HG02763 (cell line): Measurements from ENCODE around the gene UAP1.

Experiments used
- ATAC-seq: cut with Tn5 transposase; IDR thresholded peaks from one replicate; pipeline ENCODE4 v1.9.1; 2021; ENCODE audit warnings: mild to moderate bottlenecking, moderate library complexity; ENCODE audit not compliant: unreplicated experiment

Gene UAP1

GRCh38 chr1:162561616-162562469 is at the start of gene UAP1:
TSS of gene UAP1 (plus strand) at chr1:162561722. CDS start at chr1:162566069, 4,347 bp downstream.
- ATAC-seq, result peak; percentile 26

DNA sequence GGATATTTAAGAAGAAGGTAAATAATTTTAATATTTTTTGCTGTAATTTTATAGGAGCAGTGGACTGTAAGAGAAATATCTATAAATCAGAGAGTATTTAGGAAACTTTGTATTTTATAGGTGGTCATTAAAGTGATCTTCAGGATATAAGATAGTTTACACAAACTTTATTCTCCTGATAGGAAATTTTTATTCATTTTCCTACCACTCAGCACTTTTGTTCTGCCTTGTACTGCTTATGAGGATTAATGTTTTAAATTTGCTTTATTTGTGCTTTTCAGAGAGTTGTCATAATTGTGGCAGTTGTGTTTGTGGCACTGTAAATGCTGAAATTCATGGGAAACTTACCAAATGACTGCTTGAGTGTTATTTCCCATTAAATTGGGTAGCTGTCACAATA is 34.2 kb upstream of the UAP1 start:
- ATAC-seq, result no peak

- peak; percentile 93 for ATAC-seq
Measured at GRCh38 chr1:162530307-162530987, 31.1 kb upstream of the UAP1 start.

DNA sequence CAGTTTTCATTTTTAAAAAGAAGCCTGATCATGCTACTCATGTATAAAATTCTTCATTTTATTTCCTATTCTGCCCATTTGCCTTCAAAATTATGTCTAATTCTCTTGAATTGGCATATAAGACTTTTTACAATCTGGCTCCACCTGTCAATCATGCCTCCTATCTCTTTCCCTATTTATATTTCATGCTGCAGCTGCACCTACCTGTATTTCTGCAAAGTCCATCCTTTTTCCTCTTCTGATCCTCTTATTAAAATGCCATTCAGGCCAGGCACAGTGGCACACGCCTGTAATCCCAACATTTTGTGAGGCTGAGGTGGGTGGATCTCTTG is 30.6 kb upstream of the UAP1 start:
- ATAC-seq, result no peak

- ATAC-seq, result no peak
Measured at GRCh38 chr1:162535501-162535900, 26.0 kb upstream of the UAP1 start.

GRCh38 chr1:162536511-162536910 is 25.0 kb upstream of the UAP1 start:
- no peak for ATAC-seq

GRCh38 chr1:162537216-162537615 is 24.3 kb upstream of the UAP1 start:
- no peak for ATAC-seq

- ATAC-seq, result no peak
Measured at GRCh38 chr1:162538815-162539431, 22.6 kb upstream of the UAP1 start.

DNA sequence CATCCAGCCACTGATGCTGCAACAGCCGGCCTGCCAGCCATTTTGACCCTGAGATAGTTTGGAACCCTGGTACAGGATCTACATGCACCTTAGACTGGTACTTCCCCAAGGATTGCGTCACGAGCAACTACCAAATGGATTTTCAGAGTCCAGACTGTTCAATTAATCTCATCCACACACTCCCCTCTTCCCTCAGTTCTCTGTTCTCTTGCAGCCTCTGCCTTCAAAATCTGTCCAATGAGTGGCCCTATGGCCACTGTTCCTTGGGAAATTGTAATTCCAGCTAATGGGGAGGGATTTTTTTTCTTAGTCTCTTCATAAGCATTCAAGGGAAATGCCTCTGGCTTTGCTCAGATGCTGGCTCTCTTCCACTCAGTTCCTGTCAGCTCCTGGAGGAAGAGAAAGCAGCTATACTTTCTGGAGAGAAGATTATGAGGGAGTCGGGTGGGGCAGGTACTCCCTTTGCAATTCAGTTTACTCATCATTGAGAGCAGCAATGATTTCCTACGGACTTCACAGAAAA is 19.8 kb upstream of the UAP1 start:
- no peak for ATAC-seq

- no peak for ATAC-seq
Measured at GRCh38 chr1:162543228-162543627, 18.3 kb upstream of the UAP1 start.

DNA sequence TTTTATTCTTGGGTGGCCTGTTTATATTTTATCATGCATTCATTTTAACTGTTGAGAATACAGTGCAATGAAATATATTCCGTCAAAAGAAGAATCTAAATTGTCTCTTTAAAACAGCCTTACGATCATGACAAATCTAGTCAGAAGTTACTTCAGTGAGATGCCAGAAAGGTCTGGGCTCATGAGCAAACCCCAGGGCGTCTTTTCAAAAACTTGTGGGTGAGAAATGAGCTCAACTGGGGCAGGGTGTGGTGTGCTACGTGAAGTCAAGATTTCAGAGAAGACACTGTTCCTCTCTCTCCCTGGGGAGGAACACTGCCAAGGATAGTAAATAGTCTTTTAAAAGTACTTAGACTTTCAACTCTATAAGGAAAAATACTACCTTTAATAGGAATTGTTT is 13.4 kb upstream of the UAP1 start:
- no peak for ATAC-seq

GRCh38 chr1:162549001-162549400 is 12.5 kb upstream of the UAP1 start:
- no peak for ATAC-seq

- no peak for ATAC-seq
Measured at GRCh38 chr1:162550925-162551324, 10.6 kb upstream of the UAP1 start.

GRCh38 chr1:162551969-162552683 is 9.4 kb upstream of the UAP1 start:
- ATAC-seq, result no peak

GRCh38 chr1:162552684-162553252 is 8.8 kb upstream of the UAP1 start:
- ATAC-seq, result no peak

GRCh38 chr1:162554258-162554657 is 7.3 kb upstream of the UAP1 start:
- ATAC-seq, result no peak

DNA sequence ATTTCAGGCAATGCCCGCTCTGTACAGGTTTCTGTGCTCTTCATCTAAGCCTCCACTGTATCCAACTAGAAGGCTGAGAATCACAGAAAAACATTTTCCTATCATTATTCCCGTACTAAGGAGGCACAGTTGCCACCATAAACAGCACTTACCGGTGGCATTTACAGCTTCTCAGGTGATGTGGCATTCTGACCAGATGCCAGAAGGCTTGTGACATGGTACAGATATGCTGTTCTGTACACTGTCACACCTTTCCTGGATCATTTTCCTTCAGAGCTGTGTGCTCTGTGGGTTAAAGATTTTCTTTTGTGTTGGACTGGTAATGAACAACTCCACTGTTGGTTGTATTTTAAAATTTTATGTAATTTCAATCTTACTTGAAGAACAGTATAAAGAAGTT is 4.0 kb upstream of the UAP1 start:
- no peak for ATAC-seq

DNA sequence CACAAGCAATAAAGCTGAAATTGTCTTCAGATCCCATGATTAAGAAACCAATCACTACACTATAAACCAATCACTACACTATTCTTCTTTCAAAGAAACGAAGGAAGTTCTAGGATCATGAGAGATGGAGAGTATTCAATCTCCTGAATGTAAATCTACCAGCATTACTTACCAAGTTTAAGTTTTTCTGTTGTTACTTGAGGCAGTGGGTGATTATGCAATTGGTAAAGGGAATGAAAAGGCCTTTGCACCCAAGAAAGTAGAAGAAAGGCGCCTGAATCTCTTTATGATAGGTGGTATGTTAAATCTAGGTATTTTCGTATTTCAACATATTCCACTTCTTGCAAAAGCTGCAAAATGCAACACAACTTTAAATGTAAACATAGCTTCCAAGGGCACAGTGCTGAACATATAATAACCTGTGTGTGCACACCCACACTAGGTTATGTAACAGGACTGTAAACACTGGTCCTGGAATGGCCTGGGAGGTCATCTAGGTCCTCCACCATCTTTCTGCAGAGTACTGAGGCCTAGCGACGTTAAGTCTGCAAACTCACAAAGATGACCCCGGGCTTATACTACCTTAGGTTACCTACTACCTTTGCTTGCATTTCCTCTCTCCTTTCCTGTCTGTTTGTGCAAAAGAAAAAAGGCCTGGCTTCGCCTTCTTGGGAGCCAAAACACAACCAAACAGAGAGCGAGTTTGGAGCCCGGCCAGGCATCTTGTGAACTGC is 1.1 kb upstream of the UAP1 start:
- ATAC-seq, result no peak

DNA sequence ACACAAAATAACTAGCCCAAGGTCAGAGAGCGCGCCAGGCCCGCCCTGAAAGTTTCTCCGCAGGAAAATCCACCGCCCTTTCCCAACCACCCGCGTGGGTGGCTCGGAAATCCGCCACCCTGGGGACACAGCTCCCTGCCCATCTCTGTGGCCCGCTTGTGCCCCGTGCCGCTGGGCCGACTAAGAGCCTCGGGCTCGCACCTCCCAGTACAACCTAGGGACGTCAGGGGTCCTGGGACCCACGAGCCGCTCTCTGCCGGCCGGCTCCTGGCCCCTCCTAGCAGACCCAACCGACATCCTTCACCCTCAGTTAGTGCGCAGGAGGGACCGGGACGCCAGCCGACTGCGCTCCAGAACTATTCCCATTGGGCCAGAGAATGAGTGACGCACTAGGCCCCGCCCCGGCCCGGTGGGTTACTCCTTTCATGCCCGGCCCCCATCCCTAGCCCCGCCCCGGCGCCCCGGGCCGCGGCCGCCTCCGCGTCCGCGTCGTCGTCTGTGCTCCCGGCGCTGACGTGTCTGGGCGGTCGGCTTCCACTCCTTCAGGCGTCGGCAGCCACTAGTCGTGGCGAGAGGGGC is 396 bp upstream of the UAP1 start:
- ATAC-seq, result peak; percentile 95

DNA sequence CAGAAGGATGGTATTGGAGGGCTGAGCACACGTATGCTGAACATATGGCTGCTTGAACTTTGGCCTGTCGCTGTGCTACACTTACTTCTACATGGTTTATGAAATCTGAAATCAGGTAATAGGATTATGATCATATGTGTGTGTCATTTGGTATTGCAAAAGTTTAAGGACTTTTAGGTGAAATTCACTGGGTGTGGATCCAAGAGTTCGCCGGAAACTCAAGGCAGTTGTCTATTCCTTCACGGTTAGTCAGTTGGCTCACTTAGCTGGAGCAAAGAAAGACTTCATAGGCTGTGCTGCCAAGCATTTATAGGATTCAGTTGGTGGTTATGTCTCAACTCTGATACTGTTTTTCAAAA is 927 bp downstream of the UAP1 start:
- ATAC-seq, result no peak
